GM18951 (cell line): Measurements from ENCODE around the gene REXO2.
A peak's percentile ranks its signal among the peaks of the same experiment; 100 is the strongest.

Experiments used
- POLR2A ChIP-seq: IDR thresholded peaks from 4 replicates; pipeline ENCODE4 v1.6.1; 2011; ENCODE audit warnings: mild to moderate bottlenecking; ENCODE audit not compliant: insufficient read length, insufficient read depth; ENCODE audit errors: extremely low read depth
- in situ Hi-C: fragments of 300-500 bp; cut with MboI; formaldehyde crosslinking; loops from one replicate; pipeline ENCODE4 v1.12.0; 2022; ENCODE audit warnings: low sequenced_read_pairs, mixed read lengths, inconsistent platforms; ENCODE audit not compliant: unreplicated experiment

REXO2 gene

DNA sequence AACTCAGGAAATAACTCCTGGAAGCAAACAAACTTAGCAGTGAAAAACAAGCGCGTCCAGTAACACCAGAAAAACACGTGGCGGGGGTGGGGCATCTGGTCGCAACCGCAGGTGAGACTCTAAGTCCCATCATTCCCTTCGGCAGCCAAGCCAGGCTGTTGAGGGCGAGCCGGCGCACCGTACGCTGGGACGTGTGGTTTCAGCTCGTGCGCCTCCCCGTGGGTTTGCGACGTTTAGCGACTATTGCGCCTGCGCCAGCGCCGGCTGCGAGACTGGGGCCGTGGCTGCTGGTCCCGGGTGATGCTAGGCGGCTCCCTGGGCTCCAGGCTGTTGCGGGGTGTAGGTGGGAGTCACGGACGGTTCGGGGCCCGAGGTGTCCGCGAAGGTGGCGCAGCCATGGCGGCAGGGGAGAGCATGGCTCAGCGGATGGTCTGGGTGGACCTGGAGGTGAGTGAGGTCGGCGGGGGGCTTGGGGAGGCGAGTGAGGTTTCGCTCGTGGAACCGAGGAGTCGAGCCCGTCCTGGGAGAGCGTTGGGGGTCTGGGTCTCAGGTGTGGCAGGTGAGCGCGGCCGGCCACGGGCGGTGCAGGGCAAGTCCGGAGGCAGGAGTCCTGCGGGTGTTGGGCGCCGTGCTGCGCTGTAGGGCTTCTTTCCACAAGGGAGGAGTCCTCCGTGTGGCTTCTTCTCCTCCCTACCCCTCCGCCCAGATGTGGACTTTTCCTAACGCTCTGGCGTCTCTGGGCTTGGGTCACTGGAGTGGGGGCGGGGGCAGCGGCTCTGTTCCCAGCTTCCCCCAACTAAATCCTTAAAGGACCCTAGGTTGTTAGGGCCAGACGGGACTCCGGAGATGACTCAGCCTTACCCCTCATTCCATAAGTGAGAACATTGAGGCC, at the start of gene REXO2:
Gene REXO2 (plus strand): TSS at position 239 of the 892 bp plus-strand sequence. CDS start 62 bp downstream, at position 301.
- peak; percentile 64 for TF ChIP-seq POLR2A
- in situ Hi-C loops = no loop called here

DNA sequence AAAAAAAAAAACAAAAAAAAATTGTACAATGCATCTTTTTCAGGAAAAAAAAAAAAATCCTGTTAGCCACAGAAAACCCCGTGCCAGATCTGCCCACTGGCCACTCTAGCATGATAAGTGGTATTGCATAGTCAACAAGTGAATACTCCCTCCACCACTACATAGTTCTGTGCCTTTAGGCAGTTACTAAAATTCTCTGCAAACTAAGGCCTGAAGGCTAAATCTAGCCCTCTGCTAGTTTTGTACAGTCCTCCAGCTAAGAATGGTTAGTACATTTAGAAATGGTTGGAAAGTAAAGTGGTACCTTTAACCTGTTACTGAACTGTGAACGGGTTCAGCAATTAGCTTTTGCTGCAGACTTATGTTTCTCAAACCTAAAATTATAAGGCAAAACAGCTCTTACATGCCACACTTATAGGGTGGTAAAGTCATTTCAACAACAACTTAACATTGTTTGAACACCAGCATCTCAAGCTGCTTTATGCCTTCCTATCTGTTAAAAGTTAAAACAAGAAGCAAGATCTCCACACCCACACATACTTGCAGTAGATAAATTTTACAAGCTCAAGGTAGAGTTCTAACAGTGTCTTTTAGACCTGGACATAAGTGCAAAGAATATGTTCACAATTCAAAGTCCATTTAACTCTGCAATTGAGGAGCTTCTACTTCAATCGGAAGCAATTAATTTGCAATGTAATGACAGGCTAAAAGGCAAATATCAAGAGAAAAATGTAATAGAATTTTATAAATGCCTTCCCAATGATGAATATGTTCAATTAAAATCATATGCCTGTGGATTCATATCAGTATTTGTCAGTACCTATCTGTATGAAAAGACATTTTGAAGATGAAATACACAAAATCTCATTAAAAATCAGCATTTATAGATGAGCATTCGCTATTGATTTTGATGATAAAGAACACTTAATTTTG, 46.3 kb upstream of the REXO2 start:
- TF ChIP-seq POLR2A = no peak
- in situ Hi-C loops = no loop called here

DNA sequence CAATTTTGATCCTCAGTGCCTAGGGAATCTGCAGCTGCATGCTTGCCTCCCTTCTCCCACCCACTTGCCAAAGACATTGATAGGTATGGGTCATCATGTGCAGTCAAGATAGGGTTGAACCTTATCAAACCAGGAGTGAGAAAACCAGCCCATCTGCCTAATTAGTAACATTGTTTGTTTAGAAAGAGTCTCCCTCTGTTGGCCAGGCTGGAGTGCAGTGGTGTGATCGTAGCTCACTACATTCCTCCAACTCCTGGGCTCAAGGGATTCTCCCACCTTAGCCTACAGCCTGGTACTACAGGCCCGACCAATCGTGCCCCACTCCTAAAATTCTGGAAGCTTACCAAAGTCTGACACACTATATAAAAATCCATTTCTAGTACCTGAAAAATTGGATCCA, 43.5 kb upstream of the REXO2 start:
- TF ChIP-seq POLR2A = no peak
- in situ Hi-C loops = no loop called here

DNA sequence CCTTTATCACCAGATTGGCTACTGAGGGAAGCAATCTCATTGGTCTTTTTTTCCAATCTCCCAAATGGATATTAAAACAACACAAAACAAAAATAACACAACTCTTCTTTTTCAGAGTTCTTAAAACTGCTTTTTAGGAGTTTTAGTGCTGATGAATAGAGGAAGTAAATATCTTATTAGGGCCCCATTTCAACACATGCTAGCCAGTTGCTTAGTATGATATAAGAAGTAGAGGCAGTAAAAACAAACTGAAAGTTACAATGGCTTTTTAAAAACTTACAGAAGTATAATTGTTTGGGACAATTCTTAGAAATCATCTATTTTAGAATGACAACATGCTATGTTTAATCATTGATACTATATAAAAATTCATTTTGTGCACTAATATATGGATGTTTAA, 42.4 kb upstream of the REXO2 start:
- TF ChIP-seq POLR2A = no peak
- in situ Hi-C loops = no loop called here

DNA sequence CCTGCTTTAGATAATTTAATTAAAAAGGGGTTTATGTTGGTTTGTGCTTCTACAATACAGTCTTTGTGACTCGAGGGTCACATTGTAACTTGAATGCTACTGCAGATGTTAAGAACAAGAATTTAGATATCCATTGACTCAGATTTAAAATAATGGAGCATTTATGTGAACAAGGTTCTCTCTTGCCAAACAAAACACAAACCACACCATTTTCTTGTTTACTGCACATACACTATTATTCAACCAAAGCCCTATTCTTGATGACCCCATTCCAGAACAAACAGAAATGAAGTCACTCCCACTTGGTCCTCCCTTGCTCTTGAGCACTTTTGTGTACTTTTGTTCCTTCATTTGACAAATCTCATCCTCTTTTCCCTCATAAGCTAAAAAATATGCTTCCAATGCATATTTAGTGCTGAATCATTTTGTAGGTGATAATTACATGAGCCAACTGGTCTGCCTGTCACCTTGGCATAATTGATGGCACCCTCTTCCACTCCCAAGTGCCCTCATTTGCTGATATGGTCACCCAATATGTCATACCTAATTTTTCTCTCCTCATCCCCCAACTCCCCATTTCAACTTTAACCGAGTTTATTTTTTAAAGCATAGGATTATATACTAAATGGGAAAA, 41.8 kb upstream of the REXO2 start:
- no peak for TF ChIP-seq POLR2A
- in situ Hi-C loops = no loop called here

GRCh38 chr11:114398303-114398920, 40.9 kb upstream of the REXO2 start:
- in situ Hi-C loops = no loop called here
- no peak for TF ChIP-seq POLR2A

DNA sequence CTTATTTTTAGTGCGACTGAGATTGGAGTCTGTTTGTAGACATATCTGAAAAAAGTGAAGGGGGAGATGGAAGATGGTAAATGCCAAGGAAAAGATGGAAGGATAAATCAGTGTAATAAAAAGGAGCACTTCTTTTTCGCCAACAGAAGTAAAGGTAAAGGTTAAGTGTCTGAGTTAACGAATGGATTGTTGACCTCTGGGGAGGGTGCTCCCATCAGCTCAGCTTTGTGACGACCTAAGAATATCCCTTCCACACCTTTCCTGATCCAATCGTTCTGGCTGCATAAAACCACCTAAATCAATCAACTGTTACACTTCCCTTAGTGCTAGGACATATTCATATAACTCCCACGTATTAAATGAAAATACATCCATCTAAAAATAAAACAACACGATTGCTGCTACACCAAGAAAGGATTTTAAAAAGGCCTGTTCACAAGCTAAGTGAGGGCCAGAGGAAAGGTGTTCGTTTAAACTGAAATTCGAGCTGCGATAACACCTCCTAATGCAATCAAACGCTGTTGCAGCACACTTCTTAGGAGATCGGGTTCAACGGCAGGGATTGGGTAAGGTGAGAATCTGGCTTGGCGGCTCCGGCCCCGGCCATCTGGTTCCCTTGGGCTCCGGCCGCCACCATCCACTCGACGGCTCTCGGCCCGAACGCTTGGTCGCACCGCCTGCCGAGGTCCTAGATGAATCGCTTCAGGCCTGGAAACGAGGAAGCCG, 39.6 kb upstream of the REXO2 start:
- in situ Hi-C loops = no loop called here
- TF ChIP-seq POLR2A = no peak

DNA sequence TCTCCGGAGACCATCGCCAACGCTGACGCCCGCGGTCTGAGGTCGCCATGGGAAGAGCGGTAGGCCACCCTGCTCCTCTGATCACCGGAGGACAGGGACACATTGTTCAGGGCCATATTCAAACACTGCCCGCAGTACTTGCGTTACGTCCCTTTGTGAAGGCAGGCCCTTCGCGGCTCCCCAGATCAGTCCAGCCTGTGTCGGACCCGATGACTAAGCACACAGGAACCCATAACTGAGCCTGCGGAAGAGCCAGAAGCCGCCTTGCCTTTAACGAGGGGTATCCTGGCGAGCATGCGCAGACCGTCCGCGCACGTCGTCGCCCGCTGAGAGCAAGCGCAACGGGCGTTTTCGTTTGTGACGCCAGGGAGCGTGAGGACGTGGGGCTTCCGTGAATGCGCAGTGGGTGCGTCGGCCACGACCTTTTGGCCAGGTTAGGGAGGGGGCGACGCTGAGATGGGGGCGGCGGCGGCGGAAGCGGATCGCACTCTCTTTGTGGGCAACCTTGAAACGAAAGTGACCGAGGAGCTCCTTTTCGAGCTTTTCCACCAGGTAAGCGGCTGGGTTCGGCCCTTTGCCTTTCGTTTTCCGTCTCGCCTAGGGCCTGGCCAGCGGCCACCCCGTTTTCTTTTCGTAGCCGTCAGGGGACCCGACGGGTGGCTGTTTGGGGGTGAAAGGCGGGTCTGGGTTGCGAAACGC, 38.9 kb upstream of the REXO2 start, which contains the start of the genes C11orf71 and RBM7:
Gene C11orf71 (minus strand): TSS at position 296 of the 699 bp plus-strand sequence. CDS start 180 bp downstream, at position 116.
Gene RBM7 (plus strand): TSS at position 451 of the 699 bp plus-strand sequence. CDS start 6 bp downstream, at position 457.
- peak; percentile 98 for TF ChIP-seq POLR2A
- in situ Hi-C loops = no loop called here

DNA sequence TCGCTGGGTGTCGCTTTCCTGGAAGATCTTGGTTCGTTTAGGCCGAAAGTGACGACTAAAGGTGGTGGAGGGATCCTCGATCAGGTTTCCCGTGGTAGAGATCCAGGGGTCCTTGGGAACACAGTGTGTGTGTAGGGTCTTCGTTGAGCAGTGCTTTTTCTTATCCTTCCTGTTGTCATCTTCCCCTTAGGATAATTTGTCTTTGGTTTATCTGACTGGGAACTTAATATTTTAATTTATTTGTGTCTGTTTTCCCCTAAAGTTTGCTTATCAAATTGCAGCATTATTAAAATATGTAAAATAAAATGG, 38.4 kb upstream of the REXO2 start:
- TF ChIP-seq POLR2A = no peak
- in situ Hi-C loops = no loop called here

- in situ Hi-C loops = no loop called here
Measured at GRCh38 chr11:114401311-114401710, 38.0 kb upstream of the REXO2 start.

DNA sequence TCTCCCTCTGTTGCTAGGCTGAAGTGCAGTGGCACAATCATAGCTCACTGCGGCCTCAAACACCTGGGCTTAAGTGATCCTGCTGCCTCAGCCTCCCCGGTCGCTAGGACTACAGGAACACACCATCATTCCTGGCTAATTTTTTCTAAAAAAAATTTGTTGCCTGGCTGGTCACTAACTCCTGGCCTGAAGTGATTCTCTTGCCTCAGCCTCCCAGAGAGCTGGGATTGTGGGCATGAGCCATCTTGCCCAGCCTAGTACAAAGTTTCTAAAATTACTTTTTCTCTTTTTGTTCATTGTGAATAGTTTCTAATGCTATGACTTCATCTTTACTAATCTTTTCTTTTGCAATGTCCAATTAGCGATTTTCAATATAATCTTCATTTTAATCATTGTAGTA, 26.3 kb upstream of the REXO2 start:
- in situ Hi-C loops = no loop called here
- no peak for TF ChIP-seq POLR2A

More at GRCh38 chr11:114401311-114401710, 38.0 kb upstream of the REXO2 start:
- no peak for TF ChIP-seq POLR2A
